ENCODE measurements around the gene GLI1.

The GLI1 gene

GRCh38 chr12:57452937-57453509 is 6.6 kb upstream of the GLI1 start:
- H3K9ac ChIP-seq = no peak overlapping the region
- no peak overlapping the region for H3K4me2 ChIP-seq (ENCODE audit: low read length)
- no peak overlapping the region for H3K4me3 ChIP-seq (ENCODE audit: low read depth, low read length)
- H3K9me3 ChIP-seq (ENCODE audit: control insufficient read depth, low read length) = no peaks in the 10 kb centered on the region
- TF ChIP-seq, protein P1, sequence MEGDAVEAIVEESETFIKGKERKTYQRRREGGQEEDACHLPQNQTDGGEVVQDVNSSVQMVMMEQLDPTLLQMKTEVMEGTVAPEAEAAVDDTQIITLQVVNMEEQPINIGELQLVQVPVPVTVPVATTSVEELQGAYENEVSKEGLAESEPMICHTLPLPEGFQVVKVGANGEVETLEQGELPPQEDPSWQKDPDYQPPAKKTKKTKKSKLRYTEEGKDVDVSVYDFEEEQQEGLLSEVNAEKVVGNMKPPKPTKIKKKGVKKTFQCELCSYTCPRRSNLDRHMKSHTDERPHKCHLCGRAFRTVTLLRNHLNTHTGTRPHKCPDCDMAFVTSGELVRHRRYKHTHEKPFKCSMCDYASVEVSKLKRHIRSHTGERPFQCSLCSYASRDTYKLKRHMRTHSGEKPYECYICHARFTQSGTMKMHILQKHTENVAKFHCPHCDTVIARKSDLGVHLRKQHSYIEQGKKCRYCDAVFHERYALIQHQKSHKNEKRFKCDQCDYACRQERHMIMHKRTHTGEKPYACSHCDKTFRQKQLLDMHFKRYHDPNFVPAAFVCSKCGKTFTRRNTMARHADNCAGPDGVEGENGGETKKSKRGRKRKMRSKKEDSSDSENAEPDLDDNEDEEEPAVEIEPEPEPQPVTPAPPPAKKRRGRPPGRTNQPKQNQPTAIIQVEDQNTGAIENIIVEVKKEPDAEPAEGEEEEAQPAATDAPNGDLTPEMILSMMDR (IDR thresholded peaks at IDR 0.05) = peak; percentile 93
- H3K4me1 ChIP-seq = peaks cover 16% of the 10 kb centered on the region
- H3K36me3 ChIP-seq (ENCODE audit: control insufficient read depth, insufficient read depth, low read length) = no peaks in the 10 kb centered on the region
- no peaks in the 10 kb centered on the region for H3K27me3 ChIP-seq (ENCODE audit: control insufficient read depth, insufficient read depth, low read length)
- H3K27ac ChIP-seq = no peak overlapping the region
- H2AFZ ChIP-seq = no peak overlapping the region
- H3K79me2 ChIP-seq = no peaks in the 10 kb centered on the region

- Histone ChIP-seq H3K9me3 (ENCODE audit: control insufficient read depth, low read length) (no peaks in the 10 kb centered on the region), H3K9ac (no peak overlapping the region), H3K36me3 (ENCODE audit: control insufficient read depth, insufficient read depth, low read length) (no peaks in the 10 kb centered on the region), H3K4me2 (ENCODE audit: low read length) (no peak overlapping the region), H3K27me3 (ENCODE audit: control insufficient read depth, insufficient read depth, low read length) (no peaks in the 10 kb centered on the region), H2AFZ (no peak overlapping the region), H3K79me2 (no peaks in the 10 kb centered on the region), H3K4me1 (peaks cover 19% of the 10 kb centered on the region), H3K27ac (no peak overlapping the region), H3K4me3 (ENCODE audit: low read depth, low read length) (no peak overlapping the region)
- TF ChIP-seq, protein P1 (IDR thresholded peaks at IDR 0.05) = no peak
Observed at GRCh38 chr12:57454213-57454565, 5.4 kb upstream of the GLI1 start.

GRCh38 chr12:57454566-57455373 is 4.8 kb upstream of the GLI1 start, which contains the start of gene INHBE:
Gene INHBE (plus strand): TSS chr12:57455307. CDS start chr12:57455537, 230 bp downstream.
- Histone ChIP-seq H3K79me2 (no peaks in the 10 kb centered on the region), H3K4me1 (peaks cover 22% of the 10 kb centered on the region), H2AFZ (peak within 1 kb of the TSS; percentile 71), H3K4me2 (ENCODE audit: low read length) (peak within 1 kb of the TSS; percentile 15), H3K9ac (no peak within 1 kb of the TSS), H3K27me3 (ENCODE audit: control insufficient read depth, insufficient read depth, low read length) (no peaks in the 10 kb centered on the region), H3K27ac (peak within 1 kb of the TSS; percentile 66), H3K36me3 (ENCODE audit: control insufficient read depth, insufficient read depth, low read length) (no peaks in the 10 kb centered on the region), H3K4me3 (ENCODE audit: low read depth, low read length) (no peak within 1 kb of the TSS), H3K9me3 (ENCODE audit: control insufficient read depth, low read length) (no peaks in the 10 kb centered on the region)
- TF ChIP-seq, protein P1 (IDR thresholded peaks at IDR 0.05) = no peak

DNA sequence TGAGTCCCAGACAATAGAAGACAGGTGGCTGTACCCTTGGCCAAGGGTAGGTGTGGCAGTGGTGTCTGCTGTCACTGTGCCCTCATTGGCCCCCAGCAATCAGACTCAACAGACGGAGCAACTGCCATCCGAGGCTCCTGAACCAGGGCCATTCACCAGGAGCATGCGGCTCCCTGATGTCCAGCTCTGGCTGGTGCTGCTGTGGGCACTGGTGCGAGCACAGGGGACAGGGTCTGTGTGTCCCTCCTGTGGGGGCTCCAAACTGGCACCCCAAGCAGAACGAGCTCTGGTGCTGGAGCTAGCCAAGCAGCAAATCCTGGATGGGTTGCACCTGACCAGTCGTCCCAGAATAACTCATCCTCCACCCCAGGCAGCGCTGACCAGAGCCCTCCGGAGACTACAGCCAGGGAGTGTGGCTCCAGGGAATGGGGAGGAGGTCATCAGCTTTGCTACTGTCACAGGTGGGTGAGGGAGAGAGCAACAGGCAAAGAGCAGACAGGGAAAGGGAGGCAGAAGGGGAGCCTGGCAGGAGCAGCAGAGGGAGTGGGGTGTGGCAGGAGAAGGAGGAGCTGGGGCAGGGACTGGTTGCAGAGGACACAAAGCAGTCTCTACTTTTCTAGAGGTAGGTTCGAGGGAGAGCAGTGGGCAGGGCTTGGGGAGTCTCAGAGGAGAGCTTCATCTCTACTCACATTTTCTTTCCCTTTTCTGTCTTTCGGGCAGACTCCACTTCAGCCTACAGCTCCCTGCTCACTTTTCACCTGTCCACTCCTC is 4.0 kb upstream of the GLI1 start:
- Histone ChIP-seq H3K79me2 (no peaks in the 10 kb centered on the region), H2AFZ (peak overlapping the region; percentile 71), H3K36me3 (ENCODE audit: control insufficient read depth, insufficient read depth, low read length) (no peaks in the 10 kb centered on the region), H3K4me1 (peaks cover 22% of the 10 kb centered on the region), H3K9ac (no peak overlapping the region), H3K27me3 (ENCODE audit: control insufficient read depth, insufficient read depth, low read length) (no peaks in the 10 kb centered on the region), H3K27ac (peak overlapping the region; percentile 13), H3K4me2 (ENCODE audit: low read length) (peak overlapping the region; percentile 15), H3K9me3 (ENCODE audit: control insufficient read depth, low read length) (no peaks in the 10 kb centered on the region), H3K4me3 (ENCODE audit: low read depth, low read length) (no peak overlapping the region)
- TF ChIP-seq, protein P1 (IDR thresholded peaks at IDR 0.05) = no peak
